Ecto neural progenitor cell (in vitro differentiated cells): ENCODE data around the gene CMTR1.
"Not testable (repeated sequence)": the region's sequence is repeated elsewhere in the genome, so short reads cannot be mapped to it uniquely, and the experiment has no call there.

Experiments
- DNase-seq: peaks from one replicate; pipeline ENCODE4 v3.0.0-alpha.2; 2018; ENCODE audit warnings: low spot score

Gene CMTR1

DNA sequence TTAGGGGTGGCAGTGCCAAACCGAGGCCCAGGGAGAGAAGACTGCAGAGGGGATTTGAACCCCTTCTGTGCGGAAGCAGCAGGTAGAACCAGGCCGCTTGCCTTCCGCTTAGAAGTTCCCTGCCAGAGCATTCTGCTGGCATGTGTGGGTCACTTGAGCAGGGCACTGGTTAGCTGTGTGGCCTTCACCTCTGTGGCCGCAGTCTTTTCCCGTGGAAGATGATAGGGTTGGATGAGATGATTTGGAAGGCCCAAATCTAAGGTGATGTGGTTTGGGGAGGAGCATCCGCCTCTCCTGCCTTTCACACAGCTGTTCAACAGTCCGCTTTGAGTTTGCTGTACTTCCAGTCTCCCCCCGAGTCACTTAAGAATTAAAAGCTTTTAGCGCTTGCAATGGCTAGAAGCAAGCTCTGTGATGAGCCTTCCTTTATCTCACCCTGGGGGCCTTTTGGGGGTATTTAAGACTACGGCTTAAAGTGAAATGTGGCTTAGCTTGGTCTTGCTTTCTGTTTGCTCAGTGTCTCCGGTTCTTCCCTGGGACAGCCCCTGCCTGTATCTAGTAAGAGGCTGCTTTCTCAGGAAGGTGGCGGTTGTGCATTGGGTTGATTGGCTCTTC lies 743 bp downstream of the CMTR1 start:
- DNase-seq = no peak

DNA sequence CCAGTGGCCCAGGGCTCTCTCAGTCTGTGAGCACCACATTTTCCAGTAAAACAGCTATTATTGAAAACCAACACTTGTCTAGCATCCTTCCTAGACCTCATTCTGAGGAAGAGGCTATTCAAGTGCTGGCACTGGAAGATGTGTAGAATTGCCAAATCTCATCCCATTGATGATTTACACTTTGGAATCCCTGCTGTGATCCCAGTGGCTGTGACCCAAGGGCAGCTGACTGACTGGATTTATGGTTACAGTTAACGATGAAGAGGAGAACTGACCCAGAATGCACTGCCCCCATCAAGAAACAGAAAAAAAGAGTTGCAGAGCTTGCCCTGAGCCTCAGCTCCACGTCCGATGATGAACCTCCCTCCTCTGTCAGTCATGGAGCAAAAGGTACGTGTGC lies 2.4 kb downstream of the CMTR1 start:
- no peak for DNase-seq

DNA sequence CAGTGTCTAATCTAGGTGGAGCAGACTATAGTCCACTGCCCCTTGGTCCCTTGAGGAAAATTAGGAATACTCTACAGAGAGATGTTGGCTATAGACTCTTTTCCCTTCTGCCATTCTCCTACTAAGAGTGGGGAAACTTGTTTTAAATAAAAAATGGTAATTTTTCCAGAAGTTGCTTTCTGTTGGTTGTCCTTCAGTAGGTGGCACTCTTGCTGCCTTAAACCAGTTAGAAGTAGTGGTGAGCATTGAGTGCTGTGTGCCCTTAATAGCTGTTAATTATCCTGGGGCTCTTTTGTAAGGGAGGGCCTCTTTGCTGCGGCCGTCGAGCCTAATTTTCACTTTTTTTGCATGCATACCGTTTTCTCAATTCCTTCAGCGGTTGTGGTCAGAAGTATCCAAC lies 2.8 kb downstream of the CMTR1 start:
- no peak for DNase-seq

DNA sequence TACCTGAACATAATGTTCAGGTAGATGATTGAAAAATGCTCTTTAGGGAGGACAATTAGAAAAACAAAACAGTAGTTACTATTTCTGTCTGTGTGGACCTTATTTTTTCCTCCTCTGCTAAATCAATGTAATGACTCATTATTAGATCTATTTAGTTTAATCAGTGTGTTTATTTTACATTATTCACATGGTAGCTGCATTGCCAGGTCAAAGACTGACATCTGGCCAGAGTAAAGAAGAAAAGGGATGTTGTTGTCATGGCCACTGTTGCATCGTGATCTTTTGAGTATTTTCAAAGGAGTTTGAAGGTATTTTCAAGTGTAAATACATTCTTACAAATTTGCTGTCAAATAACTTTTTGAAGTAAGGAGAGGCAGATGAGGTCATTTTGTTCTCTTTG lies 5.9 kb downstream of the CMTR1 start:
- DNase-seq = no peak

DNA sequence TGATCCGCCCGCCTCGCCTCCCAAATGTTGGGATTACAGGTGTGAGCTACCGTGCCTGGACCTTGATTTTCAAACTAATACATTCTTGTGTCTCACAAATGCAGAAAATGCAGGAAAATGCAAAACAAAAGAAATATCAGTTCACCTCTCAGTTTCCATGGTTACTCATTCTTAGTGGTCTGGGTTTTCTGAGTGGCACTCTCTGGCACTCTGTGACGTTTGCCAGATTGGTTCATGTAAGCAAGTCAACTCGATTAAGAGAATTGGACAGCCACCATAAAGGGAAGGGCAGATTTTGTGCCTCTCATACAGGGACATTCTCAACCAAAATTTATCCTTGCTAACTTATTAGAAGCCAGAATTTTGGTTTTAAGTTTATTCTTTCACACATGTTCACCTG lies 8.6 kb downstream of the CMTR1 start:
- no peak for DNase-seq

DNA sequence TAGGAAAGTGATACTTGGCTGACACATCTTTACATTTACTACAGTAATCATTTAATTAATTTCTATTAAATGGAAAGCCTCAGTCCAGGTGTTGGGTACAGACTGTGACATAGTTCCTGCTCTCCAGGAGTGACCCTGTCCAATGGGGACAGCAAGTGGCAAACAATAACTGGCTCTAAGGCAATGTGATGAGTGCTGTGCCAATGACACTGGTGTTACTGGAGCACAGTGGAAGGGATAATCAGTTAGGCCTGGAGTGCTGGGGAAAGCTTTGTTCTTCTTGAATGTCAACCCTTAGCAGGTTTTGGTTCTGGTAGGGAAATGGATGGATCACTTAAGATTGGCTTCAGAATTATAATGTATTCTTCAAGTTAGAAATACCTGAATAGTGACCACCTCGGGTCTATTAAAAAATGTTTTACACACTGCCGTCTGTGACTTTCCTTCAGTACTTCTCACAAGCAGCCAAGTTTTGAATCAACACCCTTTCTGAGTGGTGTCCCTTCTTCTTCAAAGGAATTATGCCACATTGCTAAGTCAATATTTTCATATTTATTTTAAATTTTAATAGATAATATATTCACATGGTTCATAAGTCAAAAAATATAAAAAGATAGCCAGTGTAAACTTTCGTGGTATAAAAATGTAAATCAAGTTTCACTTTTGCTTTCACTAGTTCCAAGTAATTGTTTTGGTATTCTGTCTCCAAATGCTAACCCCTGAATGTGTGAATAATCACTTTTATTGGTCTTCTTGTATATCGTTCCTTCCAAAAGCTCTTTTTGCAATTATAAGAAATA lies 9.6 kb downstream of the CMTR1 start:
- no peak for DNase-seq

DNA sequence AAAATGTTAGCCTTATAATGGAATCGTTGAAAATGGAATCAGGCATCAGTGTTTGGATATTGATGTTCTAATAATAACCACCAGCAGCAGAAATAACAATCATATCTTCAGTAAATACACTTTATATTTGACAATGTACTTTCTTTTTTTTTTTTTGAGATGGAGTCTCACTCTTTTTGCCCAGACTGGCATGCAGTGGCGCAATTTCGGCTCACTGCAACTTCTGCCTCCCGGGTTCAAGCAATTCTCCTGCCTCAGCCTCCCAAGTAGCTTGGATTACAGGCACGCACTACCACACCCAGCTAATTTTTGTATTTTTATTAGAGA lies 10.2 kb downstream of the CMTR1 start:
- DNase-seq = not testable (repeated sequence)

DNA sequence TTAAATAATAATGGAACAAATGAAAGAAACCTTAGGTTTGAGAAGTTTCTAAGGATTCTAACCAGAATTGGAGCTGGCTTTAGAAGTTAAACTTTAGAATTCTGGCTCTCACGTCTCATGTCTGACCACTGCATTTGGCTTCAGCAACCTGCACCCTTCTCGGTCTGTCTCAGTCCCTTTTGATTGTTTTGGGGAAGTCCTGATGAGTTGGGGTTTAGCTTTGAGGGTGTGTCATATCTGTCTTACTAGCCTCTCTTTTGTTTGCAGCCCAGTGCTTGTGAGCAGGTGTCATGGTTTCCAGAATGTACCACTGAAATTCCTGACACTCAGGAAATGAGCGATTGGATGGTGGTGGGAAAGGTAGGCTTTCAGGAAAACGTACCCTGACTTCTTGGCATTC lies 17.0 kb downstream of the CMTR1 start:
- no peak for DNase-seq

DNA sequence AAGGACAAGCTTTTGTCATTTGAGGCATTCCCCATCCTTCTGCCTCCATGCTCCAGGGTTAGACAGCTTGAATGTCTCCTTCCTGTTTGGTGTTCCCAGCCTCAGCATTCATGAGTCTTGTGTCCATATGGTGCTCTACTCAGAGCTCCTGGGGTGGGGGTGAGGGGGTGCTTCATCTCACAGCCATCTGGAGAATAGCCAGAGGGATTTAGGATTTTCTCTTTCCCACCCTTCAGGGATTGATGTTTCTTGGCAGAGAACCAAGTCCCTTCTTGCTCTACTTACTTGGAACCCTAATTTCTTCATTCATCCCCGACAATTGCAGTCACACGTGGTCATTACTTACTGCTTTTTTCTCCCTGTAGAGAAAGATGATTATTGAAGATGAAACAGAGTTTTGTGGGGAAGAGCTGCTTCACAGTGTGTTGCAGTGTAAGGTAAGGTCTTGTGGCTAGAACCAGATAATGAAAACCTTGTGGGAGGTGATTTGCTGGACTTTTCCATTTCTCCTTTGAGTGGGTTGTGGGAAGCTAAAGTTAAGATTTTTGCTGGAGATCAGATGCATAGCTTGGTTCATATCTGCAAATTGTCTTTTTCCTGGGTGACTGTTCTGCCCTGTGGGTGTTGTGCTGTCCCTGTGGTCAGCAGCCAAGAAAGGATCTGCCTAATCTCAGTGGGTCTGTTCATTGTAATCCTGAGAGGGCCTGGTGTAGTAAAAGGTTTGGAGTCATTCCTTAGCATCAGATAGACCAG lies 18.6 kb downstream of the CMTR1 start:
- no peak for DNase-seq

DNA sequence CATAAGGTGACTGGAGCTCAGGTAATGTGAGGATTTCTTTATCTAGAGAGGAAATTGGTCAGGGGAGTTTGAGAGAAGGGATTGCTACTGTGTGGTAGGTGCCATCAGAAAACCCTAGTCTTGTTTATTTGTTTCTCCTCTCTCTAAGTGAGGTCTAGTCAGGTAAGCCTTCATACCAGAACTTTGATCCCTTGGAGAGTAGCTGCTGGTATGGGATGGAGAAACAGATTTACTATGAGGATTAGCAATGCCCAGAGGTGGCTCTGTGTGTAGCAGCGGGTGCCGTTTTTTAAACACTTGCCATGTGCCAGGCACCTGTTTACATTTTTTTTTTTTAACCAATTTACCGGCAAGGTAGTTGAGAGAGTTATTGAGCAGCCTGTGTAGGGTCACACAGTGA lies 19.5 kb downstream of the CMTR1 start:
- no peak for DNase-seq

DNA sequence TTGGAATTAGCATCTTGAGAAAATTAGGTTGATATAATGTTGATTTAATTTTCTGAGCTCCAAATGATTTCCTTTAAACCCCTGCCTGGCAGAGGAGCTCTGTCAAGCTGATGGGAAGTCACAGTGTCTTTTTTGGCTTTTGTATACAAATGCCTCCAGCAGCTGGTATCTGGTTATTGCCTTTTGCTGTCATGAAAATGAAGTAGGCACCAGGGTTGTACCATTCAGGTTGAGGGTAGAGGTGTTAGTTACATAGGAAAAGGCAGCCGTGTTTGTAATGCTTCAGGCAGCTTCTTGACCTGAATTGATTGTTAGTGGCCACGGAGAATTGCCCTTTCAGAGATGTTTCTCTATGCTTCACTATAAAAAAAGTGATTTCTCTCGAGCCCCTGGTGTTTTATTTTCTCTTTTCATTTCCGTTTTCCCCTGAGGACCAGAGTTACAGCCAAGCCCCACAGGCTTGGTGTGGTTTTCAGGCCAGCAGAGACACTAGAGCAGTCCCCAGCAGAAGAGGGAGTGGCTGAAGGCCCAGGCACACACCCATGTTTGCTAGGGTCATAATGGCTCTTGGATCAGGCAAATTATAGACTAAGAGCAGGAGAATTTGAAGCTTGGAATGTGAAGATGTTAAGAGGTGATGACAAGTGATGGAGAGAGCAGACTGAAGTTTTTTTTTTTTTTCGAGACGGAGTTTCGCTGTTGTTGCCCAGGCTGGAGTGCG lies 21.6 kb downstream of the CMTR1 start:
- no peak for DNase-seq

DNA sequence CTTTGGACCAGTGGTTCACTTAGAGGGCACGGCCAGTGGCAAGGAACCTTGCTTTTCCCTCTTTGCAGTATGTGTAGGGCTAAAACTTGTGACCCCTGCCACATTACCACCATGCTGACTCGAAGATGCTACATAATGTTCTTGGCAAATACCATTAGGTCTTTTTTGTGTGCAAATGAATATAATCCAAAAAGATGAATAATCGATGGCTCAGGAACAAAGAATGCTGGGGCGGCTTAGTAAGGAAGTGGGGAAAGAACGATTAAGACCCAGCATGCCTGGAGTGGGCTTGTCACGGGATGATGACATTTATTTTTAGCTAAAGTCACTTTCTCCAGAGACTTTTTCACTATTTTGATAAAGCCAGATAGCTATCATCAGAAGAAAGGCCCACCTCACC lies 23.1 kb downstream of the CMTR1 start:
- DNase-seq = no peak

DNA sequence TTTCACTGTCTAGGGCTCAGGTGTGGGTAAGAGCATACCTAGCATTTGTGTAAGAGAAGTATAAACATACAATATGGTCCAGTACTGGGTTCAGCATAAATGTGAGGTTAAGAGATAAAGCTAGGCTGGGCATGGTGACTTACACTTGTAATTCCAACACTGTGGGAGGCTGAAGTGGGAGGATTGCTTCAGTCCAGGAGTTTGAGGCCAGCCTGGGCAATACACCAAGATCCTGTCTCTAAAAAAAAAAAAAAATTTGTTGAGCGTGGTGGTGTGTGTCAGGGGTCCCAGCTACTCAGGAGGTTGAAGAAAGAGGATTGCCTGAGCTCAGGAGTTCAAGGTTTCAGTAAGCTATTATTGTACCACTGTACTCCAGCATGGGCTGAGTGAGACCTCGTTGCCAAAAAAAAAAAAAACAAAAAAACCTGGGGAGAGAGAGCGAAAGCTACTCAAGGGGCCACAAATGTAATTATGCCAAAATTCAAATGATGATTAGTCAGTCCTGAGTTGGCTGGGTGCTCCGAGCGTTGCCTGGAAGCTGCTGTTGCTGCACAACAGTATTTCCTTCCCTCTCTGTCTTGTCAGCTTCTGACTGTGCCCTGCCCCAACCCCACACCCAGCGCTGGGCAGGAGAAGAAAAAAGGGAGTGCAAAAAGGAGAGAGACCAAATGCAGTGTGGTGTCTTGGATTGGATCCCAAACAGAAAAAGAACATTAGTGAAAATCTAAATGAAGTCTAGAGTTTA lies 24.0 kb downstream of the CMTR1 start:
- DNase-seq = no peak

DNA sequence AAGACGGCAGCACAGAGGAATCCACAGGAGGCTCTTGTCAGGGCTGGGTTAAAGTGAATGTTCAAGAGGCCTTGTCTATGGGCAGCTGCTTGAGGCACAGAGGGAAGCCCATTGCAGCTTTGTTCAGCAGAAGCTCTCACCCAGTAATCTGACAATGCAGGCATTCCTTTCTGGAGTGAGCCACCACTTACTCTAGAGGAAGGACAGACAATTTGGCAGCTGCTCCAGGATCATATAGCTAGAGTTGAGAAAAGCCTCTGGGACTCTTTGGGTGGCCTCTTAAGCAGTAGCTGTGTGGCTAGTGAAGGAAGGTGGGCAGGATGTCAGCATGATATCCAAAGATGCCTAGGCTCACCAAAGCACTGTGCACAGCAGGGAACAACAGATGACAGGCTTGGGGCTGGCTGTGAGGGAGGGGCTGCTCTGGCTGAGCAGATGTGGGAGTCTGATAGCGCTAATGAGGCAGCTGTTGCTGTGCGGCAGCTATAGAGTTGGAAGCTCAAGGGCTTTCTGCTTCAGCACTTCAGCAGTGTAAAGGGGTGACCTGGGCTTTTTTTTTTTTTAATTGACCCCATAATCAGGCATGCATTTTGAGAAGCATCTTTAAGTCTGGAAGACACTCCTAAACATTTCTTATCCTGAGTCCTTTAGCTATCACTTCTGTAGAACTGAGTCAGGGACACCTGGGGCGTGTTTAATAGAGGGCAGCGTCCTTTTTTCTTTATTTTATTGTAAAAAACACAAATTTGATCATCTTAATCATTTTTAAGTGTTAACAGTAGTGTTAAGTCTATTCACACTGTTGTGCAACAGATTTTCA lies 27.2 kb downstream of the CMTR1 start:
- peak; percentile 60 for DNase-seq

DNA sequence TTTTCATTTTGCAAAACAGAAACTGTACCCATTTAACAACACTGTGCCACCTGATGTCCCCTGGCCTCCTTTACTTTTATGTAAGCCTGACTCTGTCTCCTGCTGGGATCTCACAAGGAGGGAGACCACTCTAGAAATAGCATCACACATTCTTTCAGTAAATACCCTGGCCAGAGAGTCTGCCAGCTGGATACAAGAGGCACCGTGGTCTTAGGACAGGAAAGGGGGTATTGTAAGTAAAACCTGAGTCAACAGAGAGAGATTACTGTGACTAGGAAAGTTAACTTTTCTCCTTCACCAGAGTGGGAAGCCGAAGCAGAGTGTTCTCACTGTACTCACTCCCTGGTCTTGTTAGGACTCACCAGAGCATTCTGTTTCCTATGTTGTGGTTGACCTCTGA lies 27.8 kb downstream of the CMTR1 start:
- no peak for DNase-seq

DNA sequence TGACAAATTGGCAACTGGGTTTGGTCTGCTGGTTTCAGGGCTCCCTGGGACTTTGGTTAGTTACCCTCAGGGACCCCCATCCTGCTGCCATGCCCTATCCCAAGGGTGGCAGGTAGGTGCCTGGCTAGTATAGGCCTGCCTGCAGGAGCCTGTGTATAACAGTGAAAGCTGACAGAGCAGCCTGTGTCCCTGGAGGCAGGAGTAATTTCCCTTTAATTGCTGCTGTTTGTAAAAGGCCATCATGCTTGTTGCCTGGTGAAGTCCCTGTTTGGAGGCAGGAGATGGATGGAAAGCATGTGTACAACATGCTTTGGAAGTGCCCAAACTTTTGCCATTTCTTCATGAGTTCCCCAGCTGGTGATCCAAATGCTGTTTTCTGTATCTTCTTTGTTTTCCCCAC lies 30.1 kb downstream of the CMTR1 start:
- no peak for DNase-seq

DNA sequence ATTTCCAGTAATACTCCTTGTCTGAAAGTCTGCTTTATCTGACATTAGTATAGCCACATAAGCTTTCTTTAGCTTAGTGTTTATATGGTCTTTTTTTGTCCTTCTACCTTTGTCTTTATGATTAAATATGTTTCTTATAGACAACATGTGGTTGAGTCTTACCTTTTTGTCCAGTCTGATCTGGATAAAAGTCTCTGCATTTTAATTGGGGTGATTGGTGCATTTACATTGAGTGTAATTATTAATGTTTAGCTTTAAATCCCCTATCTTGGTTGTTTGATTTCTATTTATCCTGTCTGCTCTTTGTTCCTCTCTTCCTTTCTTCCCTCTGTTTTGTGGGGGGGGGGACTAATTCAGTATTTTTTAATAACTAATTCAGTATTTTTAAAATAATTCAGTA lies 34.7 kb downstream of the CMTR1 start:
- DNase-seq = no peak

DNA sequence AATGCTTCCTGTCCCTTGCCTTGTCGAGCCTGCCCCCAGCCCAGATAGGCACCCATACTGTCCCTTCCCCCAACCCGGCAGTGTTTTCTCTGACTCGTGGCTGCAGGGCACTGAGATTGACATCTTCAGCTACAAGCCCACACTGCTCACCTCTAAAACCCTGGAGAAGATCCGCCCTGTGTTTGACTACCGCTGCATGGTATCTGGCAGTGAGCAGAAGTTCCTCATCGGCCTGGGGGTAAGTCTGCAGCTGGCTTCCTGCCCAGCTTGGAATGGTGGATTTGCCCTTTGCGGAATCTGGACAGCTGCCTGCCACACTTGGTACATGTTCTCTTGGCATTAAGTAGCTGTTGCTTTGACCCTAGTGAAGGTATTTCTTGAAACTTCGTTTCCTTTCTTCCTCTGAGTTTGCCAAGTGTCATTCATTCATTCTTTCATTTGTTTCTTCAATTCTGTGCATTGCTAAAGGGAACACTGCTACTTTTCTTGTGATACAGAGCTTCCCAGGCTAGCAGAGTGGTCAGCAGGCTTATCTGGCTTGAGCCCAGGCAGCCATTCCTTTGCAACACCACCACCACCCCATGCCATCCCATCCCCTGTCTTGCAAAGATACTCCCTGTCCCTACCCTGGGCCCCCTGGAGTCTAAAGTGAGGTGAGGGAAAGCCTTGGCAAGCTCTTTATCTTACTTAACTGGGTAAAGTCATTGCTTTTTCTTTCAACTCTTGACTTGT lies 40.5 kb downstream of the CMTR1 start:
- peak; percentile 27 for DNase-seq

DNA sequence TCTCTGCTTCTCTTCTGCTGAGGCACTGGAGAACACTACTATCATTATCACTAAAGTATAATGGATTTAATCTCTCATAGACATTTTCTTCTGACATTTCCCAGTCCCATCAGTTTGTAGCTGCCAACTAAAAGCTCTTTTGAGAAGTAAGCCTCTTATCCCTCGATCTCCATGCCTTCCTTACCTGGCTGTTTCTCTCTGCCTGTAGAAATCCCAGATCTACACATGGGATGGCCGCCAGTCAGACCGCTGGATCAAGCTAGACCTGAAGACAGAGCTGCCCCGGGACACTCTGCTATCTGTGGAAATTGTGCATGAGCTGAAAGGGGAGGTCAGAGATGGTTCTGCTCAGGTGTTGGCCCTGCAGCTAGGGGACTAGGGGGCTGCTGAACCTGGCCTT lies 41.3 kb downstream of the CMTR1 start:
- DNase-seq = no peak

DNA sequence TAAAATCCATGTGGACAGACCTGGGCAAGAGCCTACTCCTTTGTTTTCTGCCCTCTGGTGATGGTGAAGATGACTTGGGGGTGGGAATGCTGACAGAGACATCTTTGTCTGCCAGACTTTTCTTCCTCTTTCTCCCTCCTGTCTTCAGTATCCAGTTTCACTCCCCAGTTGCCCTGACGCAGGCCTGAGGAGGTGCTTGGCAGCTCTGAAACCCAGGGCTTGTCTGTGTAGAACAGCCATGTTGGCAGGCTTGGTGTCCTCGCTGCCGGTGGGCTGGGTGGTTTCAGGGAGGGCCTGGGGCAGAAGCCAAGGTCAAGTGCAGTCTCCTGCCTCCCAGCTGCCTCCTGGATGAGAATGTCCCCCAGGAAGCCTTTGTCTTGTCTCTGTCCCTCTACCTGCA lies 44.2 kb downstream of the CMTR1 start:
- DNase-seq = no peak
